WERI-Rb-1 (cell line): ENCODE data around the gene GABRB1.

ENCODE experiments used
- DNase-seq: peaks from one replicate; pipeline ENCODE4 v3.0.0-alpha.2; 2020
- H3K27ac ChIP-seq: fragments of 250-450 bp; sonication (Bioruptor Pico); 2 replicates; pipeline ENCODE4 v1.5.1; 2020; ENCODE audit warnings: mild to moderate bottlenecking, moderate library complexity
- H3K27me3 ChIP-seq: fragments of 250-450 bp; sonication (Bioruptor Pico); 2 replicates; pipeline ENCODE4 v1.5.1; 2021; ENCODE audit warnings: mild to moderate bottlenecking, low read depth, moderate library complexity; ENCODE audit not compliant: insufficient read depth, severe bottlenecking
- H3K36me3 ChIP-seq: fragments of 250-450 bp; sonication (Bioruptor Pico); 2 replicates; pipeline ENCODE4 v1.5.1; 2020; ENCODE audit warnings: mild to moderate bottlenecking, moderate library complexity
- H3K4me3 ChIP-seq: 2 replicates; pipeline ENCODE4 v1.5.1; 2011; ENCODE audit warnings: low read depth, mild to moderate bottlenecking, control low read depth, low read length
- H3K9me3 ChIP-seq: fragments of 250-450 bp; sonication (Bioruptor Pico); 2 replicates; pipeline ENCODE4 v1.5.1; 2021; ENCODE audit warnings: mild to moderate bottlenecking, moderate library complexity; ENCODE audit not compliant: severe bottlenecking
- TF ChIP-seq, protein P1 (sequence below): IDR thresholded peaks from 2 replicates; pipeline ENCODE4 v1.5.1; 2011; ENCODE audit warnings: low read depth, mild to moderate bottlenecking, control low read depth, inconsistent platforms, low read length

GABRB1 gene

DNA sequence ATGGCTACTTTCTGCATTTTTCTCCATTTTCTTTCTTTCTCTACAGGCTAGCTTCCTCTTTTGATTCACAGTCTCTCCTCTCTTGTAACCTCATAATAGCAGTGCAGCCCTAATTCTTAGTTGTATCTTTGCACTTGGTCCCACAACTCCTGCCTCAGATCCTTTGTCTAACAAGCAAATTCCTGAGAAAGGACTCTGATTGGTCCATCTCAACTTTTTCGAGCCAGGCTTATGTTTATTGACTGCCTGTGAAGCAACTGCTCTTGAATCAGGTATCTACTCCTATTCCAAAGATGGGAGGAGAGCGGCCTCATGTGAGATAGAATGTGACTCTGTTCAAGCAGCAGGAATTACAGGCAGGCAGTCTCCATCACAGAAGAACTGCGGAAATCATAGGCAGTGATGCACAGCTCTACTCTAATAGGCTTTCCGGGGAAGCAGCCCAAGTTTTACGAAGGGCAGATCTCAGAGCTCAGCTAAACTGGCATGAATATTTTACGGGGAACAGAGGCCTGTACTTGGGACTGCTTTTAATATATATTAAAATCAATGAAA, 123.5 kb downstream of the GABRB1 start:
- DNase-seq = no peak
- Histone ChIP-seq H3K36me3 (no peaks in the 10 kb centered on the region), H3K9me3 (no peaks in the 10 kb centered on the region), H3K4me3 (no peak overlapping the region), H3K27me3 (no peaks in the 10 kb centered on the region), H3K27ac (no peak overlapping the region)
- TF ChIP-seq, protein P1, sequence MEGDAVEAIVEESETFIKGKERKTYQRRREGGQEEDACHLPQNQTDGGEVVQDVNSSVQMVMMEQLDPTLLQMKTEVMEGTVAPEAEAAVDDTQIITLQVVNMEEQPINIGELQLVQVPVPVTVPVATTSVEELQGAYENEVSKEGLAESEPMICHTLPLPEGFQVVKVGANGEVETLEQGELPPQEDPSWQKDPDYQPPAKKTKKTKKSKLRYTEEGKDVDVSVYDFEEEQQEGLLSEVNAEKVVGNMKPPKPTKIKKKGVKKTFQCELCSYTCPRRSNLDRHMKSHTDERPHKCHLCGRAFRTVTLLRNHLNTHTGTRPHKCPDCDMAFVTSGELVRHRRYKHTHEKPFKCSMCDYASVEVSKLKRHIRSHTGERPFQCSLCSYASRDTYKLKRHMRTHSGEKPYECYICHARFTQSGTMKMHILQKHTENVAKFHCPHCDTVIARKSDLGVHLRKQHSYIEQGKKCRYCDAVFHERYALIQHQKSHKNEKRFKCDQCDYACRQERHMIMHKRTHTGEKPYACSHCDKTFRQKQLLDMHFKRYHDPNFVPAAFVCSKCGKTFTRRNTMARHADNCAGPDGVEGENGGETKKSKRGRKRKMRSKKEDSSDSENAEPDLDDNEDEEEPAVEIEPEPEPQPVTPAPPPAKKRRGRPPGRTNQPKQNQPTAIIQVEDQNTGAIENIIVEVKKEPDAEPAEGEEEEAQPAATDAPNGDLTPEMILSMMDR = no peak

DNA sequence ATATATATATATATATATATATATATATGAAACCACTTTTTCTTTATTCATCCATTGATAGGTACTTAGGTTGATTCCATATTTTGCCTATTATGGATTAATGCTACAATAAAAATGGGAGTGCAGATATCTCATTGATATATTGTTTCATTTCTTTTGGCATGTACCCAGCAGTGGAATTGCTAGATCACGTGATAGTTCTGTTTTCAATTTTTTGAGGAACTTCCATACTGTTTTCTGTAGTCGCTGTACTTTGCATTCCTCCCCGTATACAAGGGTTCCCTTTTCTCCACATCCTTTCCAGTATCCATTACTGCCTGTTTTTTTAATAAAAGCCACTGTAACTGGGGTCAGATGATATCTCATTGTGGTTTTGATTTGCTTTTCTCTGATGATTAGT, 124.6 kb downstream of the GABRB1 start:
- DNase-seq = no peak
- no peaks in the 10 kb centered on the region for H3K9me3 ChIP-seq
- TF ChIP-seq, protein P1 = no peak
- no peak overlapping the region for H3K27ac ChIP-seq
- no peaks in the 10 kb centered on the region for H3K36me3 ChIP-seq
- H3K4me3 ChIP-seq = no peak overlapping the region
- H3K27me3 ChIP-seq = no peaks in the 10 kb centered on the region

DNA sequence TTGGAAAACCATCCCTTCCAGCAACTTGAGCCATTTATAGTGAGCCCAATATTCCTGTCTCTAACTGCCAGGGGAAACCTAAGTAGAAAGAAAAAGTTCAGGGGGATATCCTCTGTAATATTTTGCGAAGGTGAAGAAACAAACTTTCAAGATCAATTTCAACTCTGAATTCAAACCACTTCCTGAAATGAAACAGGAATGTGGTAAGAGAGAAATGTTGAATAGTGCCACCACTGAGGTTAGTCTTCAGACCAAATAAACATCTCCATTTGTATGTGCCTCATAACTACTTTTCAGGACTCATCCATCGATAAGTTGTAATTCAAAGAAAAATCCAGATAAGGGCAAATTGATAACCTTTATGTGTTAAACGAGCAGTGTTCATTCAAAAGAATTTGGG, 128.7 kb downstream of the GABRB1 start:
- H3K9me3 ChIP-seq = no peaks in the 10 kb centered on the region
- DNase-seq = no peak
- H3K27me3 ChIP-seq = no peaks in the 10 kb centered on the region
- no peak overlapping the region for H3K27ac ChIP-seq
- TF ChIP-seq, protein P1 = no peak
- H3K4me3 ChIP-seq = no peak overlapping the region
- no peaks in the 10 kb centered on the region for H3K36me3 ChIP-seq

DNA sequence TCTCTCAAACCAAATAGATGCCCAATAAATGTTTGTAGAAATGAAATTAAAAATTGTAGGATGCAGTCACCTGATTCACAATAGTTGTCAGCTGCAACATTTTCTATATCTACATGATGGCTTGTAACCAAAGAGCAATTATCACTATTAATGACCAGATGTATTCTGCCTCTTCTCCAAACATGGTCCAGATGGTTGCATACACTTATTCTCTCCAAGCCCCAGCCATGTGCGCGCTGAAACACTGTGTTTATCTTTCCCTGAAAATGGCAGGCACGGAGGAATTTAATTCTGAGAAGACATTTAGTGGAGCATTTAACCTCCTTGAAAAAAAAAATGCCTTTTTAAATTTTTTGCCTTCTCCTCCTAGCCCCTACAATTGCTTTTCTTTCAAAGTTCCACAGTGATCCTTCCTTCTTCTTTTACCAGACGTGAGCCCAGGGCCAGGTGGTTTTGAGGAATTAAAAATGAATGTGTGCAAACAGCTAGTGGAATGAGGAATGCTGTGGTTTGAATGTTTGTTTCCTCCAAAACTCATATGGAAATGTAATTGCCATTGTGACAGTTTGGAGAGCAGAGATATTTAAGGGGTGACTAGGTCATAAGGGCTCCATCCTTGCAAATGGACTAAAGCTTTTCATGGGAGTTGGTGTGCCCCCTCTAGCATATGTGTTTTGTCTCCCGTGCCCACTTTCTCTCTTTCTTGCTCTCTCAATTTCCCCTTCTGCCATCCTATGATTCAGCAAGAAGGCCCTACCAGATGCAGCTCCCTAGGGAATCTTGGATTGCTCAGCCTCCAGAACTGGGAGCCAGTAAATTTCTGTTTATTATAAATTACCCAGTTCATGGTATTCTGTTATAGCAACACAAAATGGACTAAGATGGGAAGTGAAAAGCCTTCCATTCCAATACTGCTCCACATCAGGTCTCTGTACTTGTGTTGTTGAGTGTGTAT, 136.0 kb downstream of the GABRB1 start:
- H3K27ac ChIP-seq = no peak overlapping the region
- H3K9me3 ChIP-seq = no peaks in the 10 kb centered on the region
- H3K27me3 ChIP-seq = no peaks in the 10 kb centered on the region
- no peaks in the 10 kb centered on the region for H3K36me3 ChIP-seq
- no peak for DNase-seq
- TF ChIP-seq, protein P1 = no peak
- no peak overlapping the region for H3K4me3 ChIP-seq

DNA sequence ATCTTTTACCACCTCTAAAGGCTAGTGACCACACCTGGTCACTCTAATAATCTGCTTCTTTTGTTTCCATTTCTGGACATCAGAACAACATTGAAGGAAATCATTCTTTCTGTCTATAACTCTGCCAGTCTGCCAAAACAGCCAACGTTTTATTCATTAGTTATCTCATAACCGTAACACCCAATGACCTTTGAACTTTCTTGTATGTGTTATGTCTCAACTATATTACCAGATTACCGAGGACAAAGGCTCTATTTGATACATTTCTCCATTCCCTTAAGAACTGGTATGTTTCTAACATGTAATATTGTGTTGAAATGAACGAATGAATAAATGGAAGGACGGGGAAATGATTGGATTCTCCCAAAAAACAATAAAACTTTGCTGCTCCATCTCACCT, 152.7 kb downstream of the GABRB1 start:
- no peaks in the 10 kb centered on the region for H3K36me3 ChIP-seq
- H3K27me3 ChIP-seq = no peaks in the 10 kb centered on the region
- H3K4me3 ChIP-seq = no peak overlapping the region
- TF ChIP-seq, protein P1 = no peak
- H3K9me3 ChIP-seq = no peaks in the 10 kb centered on the region
- no peak overlapping the region for H3K27ac ChIP-seq
- no peak for DNase-seq
